Nasal cavity respiratory epithelium epithelial cell of viscerocranial mucosa (primary cell): ENCODE results near the gene PMFBP1. TPM values are rescaled to one million over a fixed set of nuclear protein-coding genes. Genes with fewer than 3 reads are reported as not detected.

Experiments
- total RNA-seq: library from RNA; depleted of rRNA; stranded (reverse); fragments of >200 nt; gene quantifications from 2 replicates; pipeline ENCODE4 v1.2.3, GENCODE V29; 2014

PMFBP1 gene, protein sequence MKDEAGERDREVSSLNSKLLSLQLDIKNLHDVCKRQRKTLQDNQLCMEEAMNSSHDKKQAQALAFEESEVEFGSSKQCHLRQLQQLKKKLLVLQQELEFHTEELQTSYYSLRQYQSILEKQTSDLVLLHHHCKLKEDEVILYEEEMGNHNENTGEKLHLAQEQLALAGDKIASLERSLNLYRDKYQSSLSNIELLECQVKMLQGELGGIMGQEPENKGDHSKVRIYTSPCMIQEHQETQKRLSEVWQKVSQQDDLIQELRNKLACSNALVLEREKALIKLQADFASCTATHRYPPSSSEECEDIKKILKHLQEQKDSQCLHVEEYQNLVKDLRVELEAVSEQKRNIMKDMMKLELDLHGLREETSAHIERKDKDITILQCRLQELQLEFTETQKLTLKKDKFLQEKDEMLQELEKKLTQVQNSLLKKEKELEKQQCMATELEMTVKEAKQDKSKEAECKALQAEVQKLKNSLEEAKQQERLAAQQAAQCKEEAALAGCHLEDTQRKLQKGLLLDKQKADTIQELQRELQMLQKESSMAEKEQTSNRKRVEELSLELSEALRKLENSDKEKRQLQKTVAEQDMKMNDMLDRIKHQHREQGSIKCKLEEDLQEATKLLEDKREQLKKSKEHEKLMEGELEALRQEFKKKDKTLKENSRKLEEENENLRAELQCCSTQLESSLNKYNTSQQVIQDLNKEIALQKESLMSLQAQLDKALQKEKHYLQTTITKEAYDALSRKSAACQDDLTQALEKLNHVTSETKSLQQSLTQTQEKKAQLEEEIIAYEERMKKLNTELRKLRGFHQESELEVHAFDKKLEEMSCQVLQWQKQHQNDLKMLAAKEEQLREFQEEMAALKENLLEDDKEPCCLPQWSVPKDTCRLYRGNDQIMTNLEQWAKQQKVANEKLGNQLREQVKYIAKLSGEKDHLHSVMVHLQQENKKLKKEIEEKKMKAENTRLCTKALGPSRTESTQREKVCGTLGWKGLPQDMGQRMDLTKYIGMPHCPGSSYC
- 0.50 and 0.68 TPM in 2 replicates for total RNA-seq

DNA sequence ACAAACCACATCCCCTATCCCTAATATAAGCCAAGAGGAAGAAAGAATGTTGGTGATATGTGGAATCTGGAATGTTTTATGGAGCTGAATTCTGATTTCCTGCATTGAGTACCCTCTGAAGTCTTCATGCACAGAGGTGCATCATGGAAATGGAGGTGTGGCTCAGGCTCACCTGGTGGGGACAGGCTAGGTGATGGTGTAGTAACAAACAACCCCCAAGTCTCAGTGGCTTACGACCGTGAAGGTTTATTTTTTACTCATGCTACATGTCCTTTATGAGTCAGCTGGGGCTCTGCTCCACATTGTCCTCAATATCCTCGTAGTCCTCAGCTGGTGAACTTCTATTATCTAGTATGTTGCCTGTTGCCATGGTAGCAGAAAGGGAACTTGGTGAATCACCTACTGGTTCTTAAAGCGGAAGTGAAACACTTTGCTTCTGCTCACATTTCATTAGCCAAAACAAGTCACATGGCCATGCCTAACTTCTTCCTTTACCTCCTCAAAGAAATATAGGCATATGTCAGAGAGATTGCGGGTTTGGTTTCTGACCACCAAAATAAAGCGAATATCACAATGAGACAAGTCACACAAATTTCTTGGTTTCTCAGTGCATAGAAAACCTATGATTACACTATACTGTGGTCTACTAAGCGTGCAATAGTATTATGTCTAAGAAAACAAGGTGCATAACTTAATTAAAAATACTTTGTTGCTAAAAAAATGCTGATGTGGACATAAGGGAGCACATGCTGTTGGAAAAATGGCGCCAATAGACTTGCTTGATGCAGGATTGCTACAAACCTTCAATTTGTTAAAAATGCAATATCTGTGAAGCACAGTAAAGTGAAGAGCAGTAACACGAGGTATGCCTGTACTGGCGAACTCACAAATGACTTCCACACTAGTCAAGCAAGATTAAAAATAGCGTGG is at the start of gene PMFBP1:
Gene PMFBP1 (minus strand): TSS at position 51 of the 930 bp plus-strand sequence. CDS start 947 bp downstream, outside the sequence.

DNA sequence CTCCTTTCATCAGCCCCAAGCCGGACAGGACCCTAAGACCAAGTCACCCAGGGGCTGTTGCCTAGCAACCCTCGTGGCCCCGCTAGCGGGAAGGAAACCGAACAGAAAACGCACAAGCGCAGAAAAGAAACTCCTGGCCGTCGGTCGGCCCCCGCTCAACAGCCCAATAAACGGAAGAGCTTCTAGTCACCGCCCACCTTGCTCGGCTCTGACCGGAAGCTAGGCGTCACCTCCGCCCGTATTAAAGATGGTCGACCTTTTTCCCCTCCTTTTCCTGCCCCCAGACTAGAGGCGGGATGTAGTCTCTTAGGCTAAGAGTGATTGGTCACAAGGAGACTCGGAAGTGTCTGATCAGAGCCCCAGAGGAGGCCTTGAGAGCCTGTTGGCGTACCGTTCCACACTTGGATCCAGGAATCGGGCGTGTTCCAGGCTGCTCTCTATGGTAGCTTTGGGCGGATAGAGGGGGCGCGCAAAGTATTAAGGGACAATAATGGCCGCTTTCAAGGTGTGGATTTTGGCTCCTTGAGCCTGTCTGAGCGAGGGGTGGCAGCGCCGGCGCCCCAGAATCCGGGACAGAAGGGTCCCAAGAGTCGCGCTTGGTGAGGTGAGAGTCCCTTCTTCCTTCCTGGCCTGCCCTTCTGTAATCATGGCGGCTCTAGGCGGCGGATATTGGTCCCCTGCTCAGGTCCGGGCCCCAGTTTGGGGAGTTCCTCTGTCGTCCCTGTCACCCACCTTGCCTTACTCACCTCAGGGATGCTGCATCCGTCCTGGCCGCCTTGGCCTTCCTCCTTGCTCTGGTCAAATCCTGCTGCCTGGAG is 78.3 kb downstream of the PMFBP1 start, which contains the start of the genes DHX38 and TXNL4B:
Gene DHX38 (plus strand): TSS at position 400 of the 818 bp plus-strand sequence. CDS start 2,311 bp downstream, outside the sequence.
Gene TXNL4B (minus strand): TSS at position 173 of the 818 bp plus-strand sequence. CDS start 2,871 bp downstream, outside the sequence.

Other genes starting within 250 kb of the PMFBP1 start
- under 0.01 TPM in 1 of 2 replicates, not detected in the other for gene PKD1L3, start 171.8 kb downstream of the PMFBP1 start, total RNA-seq
- gene DHODH, start 163.4 kb downstream of the PMFBP1 start, total RNA-seq, result 6.1 and 15.0 TPM in 2 replicates
- gene HP, start 117.7 kb downstream of the PMFBP1 start, total RNA-seq, result under 0.01 TPM in 1 of 2 replicates, not detected in the other
- gene HPR, start 108.9 kb downstream of the PMFBP1 start, total RNA-seq, result not detected in 2 replicates
- gene TXNL4B, start 78.5 kb downstream of the PMFBP1 start, total RNA-seq, result 8.9 and 11.0 TPM in 2 replicates
- gene DHX38, start 78.3 kb downstream of the PMFBP1 start, total RNA-seq, result 79.6 and 89.9 TPM in 2 replicates